PC-3 (cell line): ENCODE data around the gene MRPS21. TPM values are rescaled to one million over a fixed set of nuclear protein-coding genes. Genes with fewer than 3 reads are reported as not detected.
A peak's percentile ranks its signal among the peaks of the same experiment; 100 is the strongest.

Source experiments
- ATAC-seq: fragments of 200-7000 bp; cut with Tn5 transposase; 2 replicates; pipeline ENCODE4 v1.9.1; 2020; ENCODE audit warnings: mild to moderate bottlenecking, moderate library complexity
- Bru-seq: library from RNA; stranded (reverse); fragments of 400-500 nt; gene quantifications from one replicate; lab custom pipeline; 2021; lab: Mats Ljungman, UMichigan
- BruChase-seq, 2 experiments: library from RNA; stranded (reverse); fragments of 400-500 nt; gene quantifications; one replicate each; lab custom pipeline; 2021; lab: Mats Ljungman, UMichigan
- BruUV-seq: library from RNA; stranded (reverse); fragments of 400-500 nt; replicated peaks from 2 replicates; lab custom pipeline; 2021; lab: Mats Ljungman, UMichigan
- CTCF ChIA-PET: fragments of 300-600 bp; sonication (Branson Sonifier 250); formaldehyde crosslinking; loops from one replicate; lab custom pipeline; 2022; ENCODE audit warnings: antibody characterized with exemption; lab: Charles Lee
- POLR2A ChIA-PET: fragments of 300-600 bp; sonication (Branson Sonifier 250); formaldehyde crosslinking; loops from one replicate; lab custom pipeline; 2022; ENCODE audit warnings: antibody characterized with exemption; ENCODE audit not compliant: unreplicated experiment; lab: Charles Lee
- DNase-seq: peaks from one replicate; pipeline ENCODE4 v3.0.0-alpha.2; 2015
- H2AFZ ChIP-seq: fragments of 300-600 bp; sonication (generic); 2 replicates; pipeline ENCODE4 v1.6.0; 2016; ENCODE audit warnings: antibody characterized with exemption, low read length
- H3F3A ChIP-seq: fragments of 300-600 bp; sonication (generic); one replicate; pipeline ENCODE4 v1.6.0; 2017; ENCODE audit warnings: antibody characterized with exemption, low read length, control low read depth, mild to moderate bottlenecking; ENCODE audit not compliant: unreplicated experiment
- H3K27ac ChIP-seq: fragments of 300-600 bp; sonication (generic); 2 replicates; pipeline ENCODE4 v1.5.1; 2016; ENCODE audit warnings: mild to moderate bottlenecking, low read length
- H3K27me3 ChIP-seq: fragments of 300-600 bp; sonication (generic); 2 replicates; pipeline ENCODE4 v1.6.1; 2016; ENCODE audit warnings: low read length, mixed read lengths
- H3K36me3 ChIP-seq: fragments of 300-600 bp; sonication (generic); 2 replicates; pipeline ENCODE4 v1.6.1; 2016; ENCODE audit warnings: low read depth, mixed run types, low read length, mixed read lengths
- H3K4me1 ChIP-seq: fragments of 300-600 bp; sonication (generic); 2 replicates; pipeline ENCODE4 v1.5.1; 2016; ENCODE audit warnings: low read length; ENCODE audit not compliant: insufficient read depth
- H3K4me2 ChIP-seq: fragments of 300-600 bp; sonication (generic); 2 replicates; pipeline ENCODE4 v1.6.0; 2016; ENCODE audit warnings: low read length
- H3K4me3 ChIP-seq: fragments of 300-600 bp; sonication (generic); 2 replicates; pipeline ENCODE4 v1.5.1; 2016; ENCODE audit warnings: mild to moderate bottlenecking, low read length, mixed read lengths
- H3K79me2 ChIP-seq: fragments of 300-600 bp; sonication (generic); 2 replicates; pipeline ENCODE4 v1.6.1; 2017; ENCODE audit warnings: low read length, mixed read lengths
- H3K9ac ChIP-seq: fragments of 300-600 bp; sonication (generic); 2 replicates; pipeline ENCODE4 v1.6.0; 2016; ENCODE audit warnings: mild to moderate bottlenecking, low read length
- H3K9me2 ChIP-seq: fragments of 300-600 bp; sonication (generic); replicated peaks from 2 replicates; pipeline ENCODE4 v1.6.1; 2016; ENCODE audit warnings: mixed run types, low read length, mixed read lengths
- H3K9me3 ChIP-seq: fragments of 300-600 bp; sonication (generic); 2 replicates; pipeline ENCODE4 v1.6.1; 2016; ENCODE audit warnings: low read length, mixed read lengths
- H4K20me1 ChIP-seq: fragments of 300-600 bp; sonication (generic); 2 replicates; pipeline ENCODE4 v1.6.1; 2016; ENCODE audit warnings: low read length, mixed read lengths
- EZH2 ChIP-seq: fragments of 300-600 bp; sonication (generic); IDR thresholded peaks from one replicate; pipeline ENCODE4 v1.6.1; 2017; ENCODE audit warnings: antibody characterized with exemption, mild to moderate bottlenecking, low read length; ENCODE audit not compliant: unreplicated experiment
- EZH2phosphoT487 ChIP-seq: fragments of 300-600 bp; sonication (generic); IDR thresholded peaks from 2 replicates; pipeline ENCODE4 v1.6.1; 2018; ENCODE audit warnings: mild to moderate bottlenecking, antibody characterized with exemption, low read length, borderline replicate concordance
- intact Hi-C: fragments of 100-400 bp; cut with micrococcal nuclease; formaldehyde crosslinking; loops from 2 replicates; pipeline ENCODE4 v1.9.0; 2023
- long read RNA-seq: library from polyadenylated mRNA; unstranded; transcript quantifications from one replicate; pipeline ENCODE4 v2.0.0, GENCODE V29; 2021; ENCODE audit not compliant: unreplicated experiment
- total RNA-seq: library from RNA; depleted of rRNA; stranded (reverse); fragments of >200 nt; gene quantifications from 2 replicates; pipeline ENCODE4 v1.2.3, GENCODE V29; 2014; rRNA removed
- TF ChIP-seq, protein P1 (sequence below): fragments of 300-600 bp; sonication (generic); conservative IDR thresholded peaks from 2 replicates; pipeline ENCODE4 v1.5.1; 2017; ENCODE audit warnings: antibody characterized with exemption, low read depth, mild to moderate bottlenecking, low read length

Gene MRPS21
- total RNA-seq, result 109 and 124 TPM in 2 replicates
- Bru-seq, nascent RNA, result percentile 92 among the genes with signal in this experiment
- BruChase-seq, experiment 1, labeled RNA remaining after a 6-hour chase, result percentile 91 among the genes with signal in this experiment
- BruChase-seq, experiment 2, labeled RNA remaining after a 2-hour chase, result percentile 84 among the genes with signal in this experiment
- long read RNA-seq, transcript MRPS21-202 (3 exons, 1,226 nt), result minor isoform, 62 of 239 reads
- long read RNA-seq, transcript MRPS21-201 (2 exons, 1,462 nt), result major isoform, 79 of 239 reads
- long read RNA-seq, partial matches to known transcripts, result 92 of 239 reads
- long read RNA-seq, other reads (novel, unspliced or antisense), result 6 of 239 reads

GRCh38 chr1:150293433-150294253 is at the start of gene MRPS21:
MRPS21 (plus strand) TSS chr1:150293861; CDS start chr1:150294367, 506 bp downstream.
- peak within 1 kb of the TSS; percentile 91 for H3K4me2 ChIP-seq
- TF ChIP-seq, protein P1, sequence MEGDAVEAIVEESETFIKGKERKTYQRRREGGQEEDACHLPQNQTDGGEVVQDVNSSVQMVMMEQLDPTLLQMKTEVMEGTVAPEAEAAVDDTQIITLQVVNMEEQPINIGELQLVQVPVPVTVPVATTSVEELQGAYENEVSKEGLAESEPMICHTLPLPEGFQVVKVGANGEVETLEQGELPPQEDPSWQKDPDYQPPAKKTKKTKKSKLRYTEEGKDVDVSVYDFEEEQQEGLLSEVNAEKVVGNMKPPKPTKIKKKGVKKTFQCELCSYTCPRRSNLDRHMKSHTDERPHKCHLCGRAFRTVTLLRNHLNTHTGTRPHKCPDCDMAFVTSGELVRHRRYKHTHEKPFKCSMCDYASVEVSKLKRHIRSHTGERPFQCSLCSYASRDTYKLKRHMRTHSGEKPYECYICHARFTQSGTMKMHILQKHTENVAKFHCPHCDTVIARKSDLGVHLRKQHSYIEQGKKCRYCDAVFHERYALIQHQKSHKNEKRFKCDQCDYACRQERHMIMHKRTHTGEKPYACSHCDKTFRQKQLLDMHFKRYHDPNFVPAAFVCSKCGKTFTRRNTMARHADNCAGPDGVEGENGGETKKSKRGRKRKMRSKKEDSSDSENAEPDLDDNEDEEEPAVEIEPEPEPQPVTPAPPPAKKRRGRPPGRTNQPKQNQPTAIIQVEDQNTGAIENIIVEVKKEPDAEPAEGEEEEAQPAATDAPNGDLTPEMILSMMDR, result no peak
- TF ChIP-seq EZH2phosphoT487 (no peak), EZH2 (no peak)
- peak within 1 kb of the TSS; percentile 79 for H2AFZ ChIP-seq
- H3K27ac ChIP-seq, result peak within 1 kb of the TSS; percentile 41
- H3K9me3 ChIP-seq, result no peaks in the 10 kb centered on the region
- ATAC-seq (peak; percentile 98), DNase-seq (peak; percentile 95)
- no peaks in the 10 kb centered on the region for H3K9me2 ChIP-seq
- H4K20me1 ChIP-seq, result no peaks in the 10 kb centered on the region
- H3K9ac ChIP-seq, result peak within 1 kb of the TSS; percentile 87
- peaks cover 16% of the 10 kb centered on the region for H3K4me1 ChIP-seq
- intact Hi-C loops, result loop anchor here (1.0 kb wide), 1 partner anchor 11 kb away; the partner anchor contains the start of gene CIART
- BruUV-seq, result TSS peak; percentile 97
- H3K27me3 ChIP-seq, result no peaks in the 10 kb centered on the region
- H3F3A ChIP-seq, result no peaks in the 10 kb centered on the region
- peak within 1 kb of the TSS; percentile 88 for H3K4me3 ChIP-seq
- peaks cover 46% of the 10 kb centered on the region for H3K79me2 ChIP-seq
- H3K36me3 ChIP-seq, result peaks cover 11% of the 10 kb centered on the region; the same call in 1 of the 2 replicates
- ChIA-PET CTCF (no interaction called here), POLR2A (no interaction called here)

GRCh38 chr1:150249936-150250335 is 43.7 kb upstream of the MRPS21 start:
- no peak for ATAC-seq

More at GRCh38 chr1:150249936-150250335, 43.7 kb upstream of the MRPS21 start:
- CTCF ChIA-PET, result no interaction called here
- intact Hi-C loops, result loop anchor here (10.0 kb wide), 2 partner anchors 215 to 285 kb away; no protein-coding TSS in a partner anchor
- no peak for DNase-seq
- no peaks in the 10 kb centered on the region for H3K27me3 ChIP-seq
- no peaks in the 10 kb centered on the region for H3K9me3 ChIP-seq
- no peak for TF ChIP-seq EZH2
- TF ChIP-seq EZH2phosphoT487, result no peak
- TF ChIP-seq, protein P1, result no peak
- no peaks in the 10 kb centered on the region for H3F3A ChIP-seq
- no peak overlapping the region for H2AFZ ChIP-seq
- no peaks in the 10 kb centered on the region for H3K79me2 ChIP-seq
- H3K36me3 ChIP-seq, result no peaks in the 10 kb centered on the region
- H3K4me2 ChIP-seq, result no peak overlapping the region
- POLR2A ChIA-PET, result no interaction called here
- H3K4me3 ChIP-seq, result no peak overlapping the region
- H4K20me1 ChIP-seq, result no peaks in the 10 kb centered on the region
- no peak overlapping the region for H3K9ac ChIP-seq
- no TSS peak for BruUV-seq
- H3K9me2 ChIP-seq, result no peaks in the 10 kb centered on the region
- no peaks in the 10 kb centered on the region for H3K4me1 ChIP-seq
- no peak overlapping the region for H3K27ac ChIP-seq
